Astrocyte (in vitro differentiated cells and primary cell): ENCODE data around the gene DHDH.
"Not testable (repeated sequence)": the region's sequence is repeated elsewhere in the genome, so short reads cannot be mapped to it uniquely, and the experiment has no call there.

ENCODE experiments used
- EZH2 ChIP-seq: IDR thresholded peaks from 2 replicates; pipeline ENCODE4 v1.6.1; 2012; ENCODE audit warnings: mild to moderate bottlenecking, low read length, inconsistent platforms; ENCODE audit not compliant: insufficient read depth
- TF ChIP-seq, protein P1 (sequence below): IDR thresholded peaks from 2 replicates; pipeline ENCODE4 v1.5.1; 2011; ENCODE audit warnings: low read depth, mild to moderate bottlenecking, inconsistent platforms, low read length, moderate library complexity; ENCODE audit not compliant: insufficient read depth

DNA sequence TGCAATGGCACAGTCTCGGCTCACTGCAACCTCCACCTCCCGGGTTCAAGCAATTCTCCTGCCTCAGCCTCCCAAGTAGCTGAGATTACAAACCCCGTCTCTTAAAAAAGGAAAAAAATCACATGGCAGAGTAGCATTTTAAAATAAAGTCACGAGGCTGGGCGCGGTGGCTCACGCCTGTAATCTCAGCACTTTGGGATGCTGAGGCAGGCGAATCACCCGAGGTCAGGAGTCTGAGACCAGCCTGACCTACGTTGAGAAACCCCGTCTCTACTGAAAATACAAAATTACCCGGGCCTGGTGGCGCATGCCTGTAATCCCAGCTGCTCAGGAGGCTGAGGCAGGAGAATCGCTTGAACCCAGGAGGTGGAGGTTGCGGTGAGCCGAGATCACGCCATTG is 5.8 kb upstream of the DHDH start:
- TF ChIP-seq, protein P1, sequence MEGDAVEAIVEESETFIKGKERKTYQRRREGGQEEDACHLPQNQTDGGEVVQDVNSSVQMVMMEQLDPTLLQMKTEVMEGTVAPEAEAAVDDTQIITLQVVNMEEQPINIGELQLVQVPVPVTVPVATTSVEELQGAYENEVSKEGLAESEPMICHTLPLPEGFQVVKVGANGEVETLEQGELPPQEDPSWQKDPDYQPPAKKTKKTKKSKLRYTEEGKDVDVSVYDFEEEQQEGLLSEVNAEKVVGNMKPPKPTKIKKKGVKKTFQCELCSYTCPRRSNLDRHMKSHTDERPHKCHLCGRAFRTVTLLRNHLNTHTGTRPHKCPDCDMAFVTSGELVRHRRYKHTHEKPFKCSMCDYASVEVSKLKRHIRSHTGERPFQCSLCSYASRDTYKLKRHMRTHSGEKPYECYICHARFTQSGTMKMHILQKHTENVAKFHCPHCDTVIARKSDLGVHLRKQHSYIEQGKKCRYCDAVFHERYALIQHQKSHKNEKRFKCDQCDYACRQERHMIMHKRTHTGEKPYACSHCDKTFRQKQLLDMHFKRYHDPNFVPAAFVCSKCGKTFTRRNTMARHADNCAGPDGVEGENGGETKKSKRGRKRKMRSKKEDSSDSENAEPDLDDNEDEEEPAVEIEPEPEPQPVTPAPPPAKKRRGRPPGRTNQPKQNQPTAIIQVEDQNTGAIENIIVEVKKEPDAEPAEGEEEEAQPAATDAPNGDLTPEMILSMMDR = not testable (repeated sequence)
- not testable (repeated sequence) for TF ChIP-seq EZH2
